Panc1 (cell line): ENCODE measurements around the gene FKBP2.

Experiments used
- CTCF ChIP-seq: fragments of 450-650 bp; IDR thresholded peaks from 2 replicates; pipeline ENCODE4 v1.5.1; 2017; ENCODE audit warnings: mild to moderate bottlenecking
- POLR2AphosphoS5 ChIP-seq: IDR thresholded peaks from 2 replicates; pipeline ENCODE4 v1.6.1; 2012; ENCODE audit warnings: mild to moderate bottlenecking, low read depth, low read length, moderate library complexity
- REST ChIP-seq, 2 experiments: IDR thresholded peaks; 2 replicates each; pipeline ENCODE4 v1.6.1; 2011 to 2012; ENCODE audit warnings: low read depth in 2 of 2, control low read depth in 1 of 2, low read length in 1 of 2, mild to moderate bottlenecking in 1 of 2, moderate library complexity in 1 of 2; ENCODE audit not compliant: insufficient read depth in 1 of 2
- SIN3A ChIP-seq: IDR thresholded peaks from 2 replicates; pipeline ENCODE4 v1.6.1; 2012; ENCODE audit warnings: low read depth, mild to moderate bottlenecking, low read length, moderate library complexity, borderline replicate concordance; ENCODE audit not compliant: insufficient read depth
- TCF7L2 ChIP-seq: IDR thresholded peaks from 2 replicates; pipeline ENCODE4 v1.6.1; 2011; ENCODE audit warnings: mild to moderate bottlenecking, low read depth, low read length, inconsistent platforms

- TF ChIP-seq SIN3A (no peak), CTCF (no peak), POLR2AphosphoS5 (no peak), TCF7L2 (no peak), REST (IDR thresholded peaks at IDR 0.05; ENCODE audit: insufficient read depth in 1 of 2, low read depth in 2 of 2, low read length in 1 of 2) (no peak)
Observed at GRCh38 chr11:64253043-64253442, 12.1 kb downstream of the FKBP2 start.
